Stimulated activated CD4-positive, alpha-beta T cell treated with anti-CD3 and anti-CD28 coated beads, Interleukin-2, amount 100 ng/mL, for 24 hours (primary cell): ENCODE data around the gene C19orf12.

Experiments
- DNase-seq, 2 donors: peaks; one replicate each; pipeline ENCODE4 v3.0.0-alpha.2; 2020

Gene C19orf12

DNA sequence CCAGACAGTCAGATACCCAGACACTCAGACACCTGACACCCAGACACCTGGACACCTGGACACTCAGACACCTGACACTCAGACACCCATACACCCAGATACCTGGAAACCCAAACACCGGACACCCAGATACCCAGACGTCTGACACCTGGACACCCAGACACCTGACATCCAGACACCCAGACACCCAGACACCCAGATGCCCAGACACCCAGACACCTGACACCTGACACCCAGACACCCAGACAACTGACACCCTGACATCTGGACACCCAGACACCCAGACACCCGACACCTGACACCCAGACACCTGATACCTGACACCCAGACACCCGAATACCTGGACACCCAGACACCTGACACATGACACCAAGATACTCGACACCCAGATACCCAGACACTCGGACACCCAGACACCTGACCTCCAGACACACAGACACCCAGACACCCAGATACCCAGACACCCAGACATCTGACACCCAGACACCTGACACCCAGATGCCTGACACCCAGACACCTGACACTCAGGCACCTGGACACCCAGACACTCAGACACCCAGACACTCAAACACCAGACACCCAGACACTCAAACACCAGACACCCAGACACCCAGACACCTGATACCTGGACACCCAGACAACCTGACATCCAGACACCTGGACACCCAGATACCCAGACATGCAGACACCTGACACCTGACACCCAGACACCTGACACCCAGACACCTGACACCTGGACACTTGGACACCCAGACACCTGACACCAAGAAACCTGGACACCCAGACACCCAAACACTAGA lies 19.1 kb downstream of the C19orf12 start:
- no peak for DNase-seq

DNA sequence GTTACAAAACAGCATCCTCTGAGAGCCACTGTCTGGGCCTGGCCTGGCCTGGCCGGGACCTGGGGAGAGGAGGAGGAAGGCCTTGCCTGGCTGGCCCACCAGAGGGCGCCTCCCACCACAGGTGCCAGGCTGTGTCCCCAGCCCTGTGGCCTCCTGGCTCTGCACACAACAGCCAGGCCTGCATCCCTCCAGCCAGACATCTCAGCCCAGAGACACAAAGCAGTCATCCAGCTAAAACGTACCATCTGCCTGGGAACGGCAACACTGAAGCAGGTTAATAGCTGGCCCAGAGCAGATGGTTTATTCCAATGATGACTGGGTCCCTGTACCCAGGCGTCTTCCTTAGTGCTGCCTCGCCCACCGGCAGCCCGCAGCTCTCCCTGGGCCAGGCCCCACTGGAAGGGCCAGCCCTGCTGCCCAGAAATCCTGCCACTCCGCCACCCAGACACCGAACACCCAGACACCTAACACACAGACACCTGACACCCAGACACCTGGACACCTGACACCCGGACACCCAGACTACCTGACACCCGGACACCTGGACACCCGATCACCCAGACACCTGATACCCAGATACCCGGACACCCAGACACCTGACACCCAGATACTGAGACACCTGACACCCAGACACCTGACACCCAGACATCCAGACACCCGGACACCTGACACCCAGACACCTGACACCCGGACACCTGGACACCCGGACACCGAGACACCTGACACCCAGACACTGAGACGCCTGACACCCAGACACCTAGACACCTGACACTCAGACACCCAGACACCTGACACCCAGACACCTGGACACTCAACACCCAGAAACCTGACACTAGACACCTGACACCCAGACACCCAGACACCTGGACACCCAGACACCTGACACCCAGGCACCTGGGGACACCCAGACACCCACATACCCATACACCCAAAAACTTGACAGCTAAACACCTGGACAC lies 20.1 kb downstream of the C19orf12 start:
- peak; percentile 87 for DNase-seq

DNA sequence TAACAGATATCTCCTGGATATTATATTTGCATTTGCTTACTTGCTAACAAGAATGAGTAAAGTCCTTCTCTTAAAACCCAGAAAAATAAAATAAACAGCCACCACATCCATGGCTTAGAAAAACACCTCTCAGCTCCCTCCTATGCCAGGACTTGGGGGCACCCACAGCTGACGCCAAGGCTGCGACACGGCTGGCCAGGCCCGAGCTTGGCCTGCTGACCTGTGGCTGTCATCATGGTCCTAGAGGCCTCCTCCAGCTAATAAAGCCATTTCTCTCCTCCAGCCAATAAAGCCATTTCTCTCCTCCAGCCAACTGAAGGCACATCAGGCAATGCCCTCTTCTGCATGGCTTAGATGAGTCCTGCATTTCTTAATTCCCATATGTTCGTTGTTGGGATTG lies 20.9 kb downstream of the C19orf12 start:
- no peak for DNase-seq

DNA sequence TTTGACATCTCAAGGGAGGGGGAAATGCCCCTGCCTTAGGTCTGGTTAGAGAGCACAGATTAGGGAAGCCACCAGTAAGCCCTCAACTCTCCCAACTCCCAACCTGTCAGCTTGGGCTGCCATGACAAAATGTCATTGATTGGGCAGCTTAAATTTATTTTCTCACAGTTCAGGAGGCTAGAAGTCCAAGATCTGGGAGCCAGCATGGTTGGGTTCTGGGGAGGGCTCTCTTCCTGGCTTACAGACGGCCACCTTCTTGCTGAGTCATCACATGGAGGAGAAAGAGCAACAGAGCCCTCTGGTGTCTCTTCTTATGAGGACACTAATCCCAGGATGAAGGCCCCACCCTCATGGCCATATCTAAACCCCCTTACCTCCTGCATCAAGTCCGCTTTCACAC lies 24.2 kb downstream of the C19orf12 start:
- peak in 1 of 2 donors; percentile 66 for DNase-seq

DNA sequence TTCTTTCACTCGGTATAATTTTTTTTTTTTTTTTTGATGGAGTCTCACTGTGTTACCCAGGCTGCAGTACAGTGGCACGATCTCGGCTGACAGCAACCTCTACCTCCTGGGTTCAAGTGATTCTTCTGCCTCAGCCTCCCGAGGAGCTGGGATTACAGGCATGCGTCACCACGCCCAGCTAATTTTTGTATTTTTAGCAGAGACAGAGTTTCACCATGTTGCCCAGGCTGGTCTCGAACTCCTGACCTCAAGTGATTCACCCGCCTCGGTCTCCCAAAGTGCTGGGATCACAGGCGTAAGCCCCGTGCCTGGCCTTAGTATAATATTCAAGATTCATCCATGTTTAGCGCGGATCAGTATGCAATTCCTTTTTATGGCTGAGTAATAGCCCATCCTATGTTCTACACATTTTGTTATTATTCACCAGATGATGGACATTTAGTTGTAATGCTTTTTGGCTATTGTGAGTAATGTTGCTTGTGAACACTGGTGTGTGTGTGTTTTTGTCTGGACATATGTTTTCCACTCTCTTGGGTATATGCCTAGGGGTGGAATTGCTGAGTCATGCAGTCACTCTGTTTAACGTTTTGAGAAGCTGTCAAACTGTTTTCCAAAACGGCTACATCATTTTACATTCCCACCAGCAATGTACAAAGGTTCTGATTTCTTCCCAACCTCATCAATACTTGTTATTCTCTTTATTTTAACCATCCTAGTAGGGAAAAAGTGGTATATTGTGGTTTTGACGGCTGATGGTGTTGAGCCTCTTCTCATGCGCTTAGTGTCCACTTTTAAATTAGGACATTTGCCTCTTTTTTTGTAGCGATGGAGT lies 26.9 kb downstream of the C19orf12 start:
- DNase-seq, result no peak

DNA sequence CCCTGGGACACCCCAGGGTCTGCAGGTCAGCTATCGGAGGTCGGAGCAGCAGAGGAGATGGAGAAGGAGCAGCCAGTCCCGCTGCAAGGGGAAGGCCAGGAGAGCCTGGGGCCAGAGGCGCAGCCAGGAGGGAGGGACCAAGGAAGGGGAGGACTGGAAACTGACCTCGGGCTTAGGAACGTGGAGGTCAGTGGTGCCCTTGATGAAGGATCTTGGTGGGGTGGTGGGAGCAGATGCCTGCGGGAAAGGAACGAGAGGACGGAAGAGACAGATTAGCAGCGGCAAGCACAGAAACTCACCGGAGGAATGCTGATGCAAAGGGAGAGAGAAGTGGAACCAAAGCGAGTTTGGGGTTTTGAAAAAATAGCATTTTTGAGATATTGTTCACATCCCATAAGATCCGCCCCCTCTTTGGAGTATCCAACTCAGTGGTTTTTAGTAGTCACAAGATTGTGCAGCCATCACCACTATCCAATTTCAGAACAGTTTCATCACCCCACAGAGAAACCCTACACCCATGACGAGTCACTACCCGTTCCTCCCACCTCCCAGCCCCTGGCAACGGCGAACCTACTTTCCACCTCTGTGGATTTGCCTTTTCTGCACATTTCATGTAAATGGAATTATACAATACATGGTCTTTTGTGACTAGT lies 27.7 kb downstream of the C19orf12 start:
- peak; percentile 64 to 67 for DNase-seq

DNA sequence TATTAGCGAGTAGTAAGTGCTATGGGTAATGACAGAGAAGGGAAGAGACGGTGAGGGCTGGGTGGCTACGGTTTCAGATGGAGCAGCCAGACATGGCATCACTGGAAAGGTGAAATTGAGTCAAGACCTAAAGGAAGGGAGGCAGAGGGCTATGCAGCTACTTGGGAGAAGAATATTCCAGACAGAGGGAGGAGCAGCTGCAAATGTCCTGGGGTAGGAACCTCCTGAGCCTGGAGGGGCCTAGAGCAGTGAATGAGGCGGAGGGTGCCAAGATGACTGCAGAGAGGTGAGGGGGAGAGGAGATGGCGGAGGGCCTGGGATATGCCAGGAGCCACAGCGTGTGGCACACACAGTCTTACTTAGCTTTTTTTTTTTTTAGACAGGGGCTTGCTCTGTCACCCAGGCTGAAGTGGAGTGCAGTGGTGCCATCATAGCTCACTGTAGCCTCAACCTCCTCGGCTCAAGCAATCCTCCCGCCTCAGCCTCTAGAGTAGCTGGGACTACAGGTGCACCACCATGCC lies 28.7 kb downstream of the C19orf12 start:
- DNase-seq, result no peak

DNA sequence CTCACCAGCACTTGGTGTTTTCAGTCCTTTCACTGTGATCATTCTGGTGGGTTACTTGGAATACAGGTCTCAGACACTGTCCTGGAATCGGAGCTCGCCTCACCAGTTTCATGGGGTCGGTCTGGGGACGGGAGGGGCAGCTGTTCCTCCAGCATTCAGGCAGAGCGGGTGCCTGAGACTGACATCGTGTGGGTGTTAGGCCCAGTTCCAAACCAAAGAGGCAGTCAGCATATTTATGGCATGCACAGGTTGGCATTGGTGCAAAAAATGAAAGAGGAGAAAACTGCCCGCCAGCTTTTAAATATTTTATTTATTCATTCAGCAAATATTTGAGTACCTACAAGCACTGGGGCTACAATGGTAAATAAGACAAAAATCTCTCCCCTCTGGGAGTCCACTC lies 29.7 kb downstream of the C19orf12 start:
- no peak for DNase-seq

DNA sequence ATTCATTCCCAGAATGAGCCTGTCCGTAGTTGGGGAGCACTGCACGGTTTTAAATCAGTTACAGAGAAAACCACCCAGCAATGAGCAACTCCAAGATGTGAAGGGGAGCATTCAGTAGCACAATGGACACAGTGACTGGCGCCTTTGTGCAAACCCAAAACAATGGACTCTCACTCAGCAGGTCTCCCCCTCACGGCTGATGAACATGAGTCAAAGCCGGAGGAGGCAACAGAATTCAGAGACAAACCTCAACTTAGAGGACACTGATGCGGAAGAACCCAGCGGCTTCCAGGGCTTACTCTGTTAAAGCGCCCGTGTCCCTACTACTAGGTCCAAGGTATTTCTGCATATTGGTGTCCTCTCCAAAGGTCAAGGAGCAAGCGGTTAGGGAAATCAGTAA lies 32.1 kb downstream of the C19orf12 start:
- DNase-seq, result no peak

DNA sequence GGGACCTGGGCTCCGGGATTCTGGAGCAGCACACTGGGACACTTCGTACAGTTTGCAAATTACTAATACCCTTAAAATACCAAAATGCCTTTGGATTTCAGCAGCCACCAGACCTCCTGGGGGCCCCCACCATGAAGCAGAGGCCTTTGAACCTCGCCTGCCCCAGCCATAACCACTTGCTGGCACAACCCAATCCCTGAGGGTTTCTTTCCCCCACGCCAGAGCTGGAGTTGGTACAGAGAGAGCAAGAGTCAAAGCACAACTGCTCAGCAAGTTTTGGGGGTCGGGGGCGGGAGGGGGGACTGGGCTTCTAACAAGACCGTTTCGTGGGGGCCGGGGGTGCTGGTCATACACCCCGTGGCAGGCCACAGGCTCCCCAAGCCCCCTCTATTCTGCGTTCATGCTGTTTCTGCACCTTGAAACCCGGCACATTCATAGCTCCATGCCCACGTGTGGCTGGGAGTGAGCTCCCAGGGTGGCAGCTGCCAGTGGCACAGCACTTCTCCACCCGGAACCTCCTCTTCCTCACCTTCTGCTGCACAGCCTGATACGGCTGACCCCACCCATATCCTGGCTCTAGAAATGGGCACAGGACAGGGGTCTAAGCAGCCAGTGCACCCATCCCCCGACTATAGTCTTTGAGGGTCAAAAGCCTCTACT lies 32.7 kb downstream of the C19orf12 start:
- DNase-seq, result no peak

DNA sequence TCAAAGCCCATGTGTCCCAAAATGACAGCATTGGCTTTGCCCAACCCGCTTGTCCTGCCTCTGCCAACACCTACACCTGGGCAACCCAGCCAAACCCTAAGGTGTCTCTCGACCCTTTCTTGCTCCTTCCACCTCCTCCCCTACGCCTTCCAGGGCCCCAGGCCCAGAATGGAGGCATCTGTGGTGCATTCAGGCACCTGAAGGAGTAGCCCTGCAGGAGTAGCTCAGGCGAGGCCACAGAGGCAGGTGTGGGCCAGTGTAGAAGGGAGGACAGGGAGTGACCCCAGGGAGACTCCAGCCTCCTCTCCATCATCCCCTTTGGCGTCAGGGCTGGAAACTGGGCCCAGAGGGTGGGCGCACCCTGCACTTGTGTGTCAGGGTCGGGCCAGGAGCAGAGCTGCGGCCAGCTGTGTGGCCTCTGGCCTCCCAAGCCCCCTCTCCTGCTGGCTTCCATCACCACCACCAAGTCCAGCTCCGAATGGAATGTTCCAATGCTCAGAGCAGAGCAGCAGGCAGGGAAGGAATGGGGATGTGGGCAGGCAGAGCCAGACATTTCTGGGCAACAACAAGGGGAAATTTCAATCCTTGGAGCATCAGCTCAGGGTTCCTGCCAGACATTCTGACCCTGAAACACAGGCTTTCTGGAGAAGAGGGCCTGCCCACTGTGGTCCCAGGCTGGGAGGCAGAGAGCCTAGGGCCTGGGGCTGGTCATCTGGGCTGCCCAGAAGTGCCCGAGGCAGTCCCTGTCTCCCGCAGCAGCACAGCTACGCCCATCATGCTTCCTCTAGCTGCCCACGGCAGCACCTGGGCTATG lies 33.4 kb downstream of the C19orf12 start:
- no peak for DNase-seq

DNA sequence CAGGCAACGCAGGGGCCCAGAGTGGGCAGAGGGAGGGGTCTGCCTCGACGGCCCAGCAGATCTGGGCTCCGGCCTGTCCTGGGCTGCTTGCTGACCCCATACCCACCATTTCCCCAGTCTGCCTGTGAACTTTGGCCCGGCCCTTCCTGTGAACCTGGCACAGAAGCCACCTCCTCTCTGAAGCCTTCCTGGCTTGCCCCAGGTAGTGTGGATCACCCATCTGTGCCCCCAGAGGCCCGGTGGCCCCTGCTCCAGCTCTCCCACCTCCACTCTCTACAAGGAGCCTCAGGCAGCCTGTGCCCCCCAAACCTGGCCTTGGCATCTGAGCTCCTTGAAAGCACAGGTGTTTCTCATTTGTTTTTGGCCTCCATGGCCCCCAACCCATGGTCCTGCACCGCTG lies 34.1 kb downstream of the C19orf12 start:
- DNase-seq, result no peak

DNA sequence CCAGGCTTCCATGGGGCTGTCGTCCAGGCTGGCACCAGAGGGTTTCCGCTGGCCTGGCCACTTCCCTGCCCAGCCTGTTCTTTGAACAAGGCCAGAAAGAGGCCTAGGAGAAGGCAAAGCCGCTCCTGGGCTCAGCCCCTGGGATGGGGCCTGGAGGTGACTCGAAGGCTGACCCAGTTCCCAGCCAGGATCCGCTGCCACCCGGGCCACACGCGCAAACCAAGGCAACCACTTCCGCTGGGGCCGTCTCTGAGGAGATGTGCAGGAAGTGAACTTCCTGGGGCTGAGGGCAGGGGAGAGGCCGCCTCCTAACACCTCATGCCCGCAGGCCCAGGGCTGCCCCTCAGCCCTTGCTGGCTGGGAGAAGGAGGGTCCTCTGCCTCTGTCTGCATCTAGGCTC lies 34.6 kb downstream of the C19orf12 start:
- peak; percentile 80 to 86 for DNase-seq

DNA sequence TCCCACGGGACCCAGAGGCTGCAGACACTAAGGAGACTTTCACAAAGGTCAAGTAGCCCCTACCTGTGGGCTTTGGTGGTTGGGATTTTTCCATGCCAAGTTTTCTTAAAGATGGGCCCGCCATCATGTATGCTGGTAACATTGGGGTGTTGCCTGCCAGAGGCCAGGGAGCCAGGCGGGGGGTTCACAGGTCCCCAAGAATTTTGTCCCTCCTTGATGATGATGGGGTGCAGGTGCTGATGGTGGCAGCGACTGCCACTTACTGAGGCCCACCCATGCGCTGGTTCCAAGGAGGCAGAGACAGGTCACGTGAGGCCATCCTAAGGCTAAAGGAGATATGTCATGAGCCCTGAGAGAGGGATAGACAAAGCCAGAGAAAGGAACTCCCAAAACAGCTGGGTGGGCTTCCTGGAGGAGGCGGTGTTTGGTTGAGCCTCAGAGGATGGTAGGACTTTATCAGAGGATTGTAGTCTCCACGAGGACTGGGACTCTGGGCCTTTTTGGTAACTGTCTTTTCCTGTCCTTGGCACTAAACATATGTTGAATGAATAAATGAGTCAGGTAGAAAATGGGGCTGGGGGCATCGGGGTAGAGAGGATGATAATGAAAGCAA lies 35.4 kb downstream of the C19orf12 start:
- DNase-seq, result no peak

DNA sequence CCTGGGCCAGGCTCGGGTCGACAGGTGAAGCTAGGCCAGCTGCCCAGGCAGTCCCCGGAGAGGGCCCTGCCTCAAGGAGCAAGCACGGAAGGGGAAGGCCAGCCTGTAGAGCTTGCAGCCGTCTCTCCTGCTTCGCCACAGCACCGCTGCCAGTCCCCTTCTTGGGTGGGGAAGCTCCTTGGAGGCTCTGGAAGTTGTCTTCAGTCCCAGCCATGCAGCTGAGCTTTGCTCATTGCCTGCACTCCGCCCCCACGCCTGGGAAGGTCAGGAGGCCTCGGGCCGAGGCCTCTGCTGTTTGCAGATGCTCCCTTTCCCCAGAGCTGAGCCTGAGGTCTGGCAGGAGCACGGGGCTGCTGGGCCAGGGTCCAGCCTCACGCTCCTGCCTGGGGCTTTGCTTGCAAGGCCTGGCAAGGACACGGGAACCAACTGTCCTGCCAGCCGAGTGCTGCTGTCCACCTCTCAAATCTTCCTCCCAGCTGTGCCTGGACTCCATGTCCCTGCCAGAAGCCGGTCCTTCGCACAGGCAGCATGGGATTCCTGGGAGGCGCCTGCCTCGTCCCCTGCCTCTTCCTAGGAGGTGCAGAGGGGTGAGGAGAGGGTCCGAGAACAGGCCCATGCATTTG lies 36.5 kb downstream of the C19orf12 start:
- no peak for DNase-seq

DNA sequence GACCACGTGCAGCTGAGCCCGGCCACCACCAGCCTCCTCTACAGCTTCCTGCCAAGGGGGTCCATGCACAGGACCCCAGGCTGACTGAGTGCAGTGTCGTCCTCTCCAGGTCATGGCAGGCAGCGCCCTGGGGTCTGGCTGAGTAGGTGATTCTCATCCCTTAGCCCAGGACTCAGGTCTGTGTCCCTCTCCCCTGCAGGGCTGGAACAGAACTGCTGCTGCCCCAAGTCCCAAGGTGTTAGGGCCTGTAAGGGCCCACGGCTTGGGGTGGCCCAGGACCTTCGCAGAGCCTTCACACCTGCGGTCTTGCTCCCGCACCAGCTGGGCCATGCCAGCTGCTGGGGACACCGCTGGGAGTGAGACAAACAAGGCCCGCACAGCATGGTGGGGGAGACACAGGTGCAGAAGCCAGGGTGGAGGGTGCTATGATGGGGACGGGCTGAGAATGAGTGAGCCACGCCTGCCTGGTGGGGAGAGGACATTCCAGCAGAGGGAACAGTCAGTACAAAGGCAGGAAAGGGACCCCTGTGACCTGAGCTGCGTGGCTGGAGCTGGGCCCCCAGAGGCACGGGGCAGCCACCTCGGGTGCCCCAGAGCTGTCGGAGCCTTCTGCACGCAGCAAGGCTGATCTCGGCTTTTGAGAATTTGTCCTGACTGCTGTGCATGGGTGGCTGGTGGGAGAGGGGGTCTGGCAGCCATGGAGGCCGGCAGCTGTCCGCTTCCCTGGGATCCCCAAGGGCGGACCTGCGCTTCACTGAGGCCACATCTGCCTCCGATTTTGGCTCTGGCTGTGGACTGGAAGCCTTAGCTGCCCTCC lies 37.9 kb downstream of the C19orf12 start:
- DNase-seq, result no peak

DNA sequence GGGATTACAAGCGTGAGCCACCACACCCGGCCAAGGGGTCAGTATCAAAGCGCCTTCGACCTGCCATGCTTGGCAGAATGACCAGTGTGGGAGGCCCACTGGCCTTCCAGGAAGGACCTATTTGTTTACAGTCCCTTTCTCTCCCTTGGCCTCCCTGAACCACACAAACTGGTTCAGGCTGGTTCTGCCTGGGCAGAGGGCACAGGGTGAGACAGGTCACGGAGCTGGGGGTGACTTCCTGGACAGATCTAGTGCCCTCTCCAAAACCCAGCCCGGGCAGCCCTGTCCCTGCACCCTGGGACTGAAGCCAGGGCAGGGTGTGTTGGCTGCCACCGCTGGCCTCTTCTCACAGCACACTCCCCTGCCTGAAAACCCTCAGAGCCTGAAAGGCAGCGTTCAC lies 38.5 kb downstream of the C19orf12 start:
- no peak for DNase-seq

DNA sequence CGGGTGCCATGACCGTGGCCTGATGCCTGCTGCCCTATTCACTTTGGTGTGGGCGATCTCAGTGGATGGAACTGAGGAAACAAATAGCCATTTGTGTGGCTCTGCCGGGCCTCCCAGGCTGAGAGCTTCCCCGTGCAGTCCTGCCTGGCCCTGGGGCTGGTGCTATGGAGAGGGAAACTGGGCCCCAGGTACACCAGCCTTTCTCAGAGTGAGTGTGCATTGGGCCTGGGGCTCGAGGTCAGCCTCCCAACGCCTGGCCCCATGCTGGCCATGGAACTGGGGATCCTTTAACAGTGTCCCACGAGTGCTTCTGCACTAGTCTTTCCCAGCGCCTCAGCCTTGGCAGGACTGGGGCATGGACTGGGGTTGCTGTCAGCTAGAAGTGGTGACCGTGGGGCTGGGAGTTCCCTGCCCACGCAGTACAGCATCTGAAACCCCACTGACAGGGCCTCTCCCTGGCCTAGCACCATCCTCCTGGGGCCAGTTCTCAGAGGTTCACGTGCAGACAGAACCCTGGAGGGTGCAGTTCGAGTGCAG lies 39.3 kb downstream of the C19orf12 start:
- DNase-seq, result no peak
